Activated CD8-positive, alpha-beta memory T cell treated with anti-CD3 and anti-CD28 coated beads for 1 hour (primary cell): ENCODE data around the gene CELSR1.

Experiments
- DNase-seq, 2 donors: peaks; one replicate each; pipeline ENCODE4 v3.0.0-alpha.2; 2020; ENCODE audit warnings: low read depth in 1 of 2; ENCODE audit errors: extremely low read depth in 1 of 2

Gene CELSR1

DNA sequence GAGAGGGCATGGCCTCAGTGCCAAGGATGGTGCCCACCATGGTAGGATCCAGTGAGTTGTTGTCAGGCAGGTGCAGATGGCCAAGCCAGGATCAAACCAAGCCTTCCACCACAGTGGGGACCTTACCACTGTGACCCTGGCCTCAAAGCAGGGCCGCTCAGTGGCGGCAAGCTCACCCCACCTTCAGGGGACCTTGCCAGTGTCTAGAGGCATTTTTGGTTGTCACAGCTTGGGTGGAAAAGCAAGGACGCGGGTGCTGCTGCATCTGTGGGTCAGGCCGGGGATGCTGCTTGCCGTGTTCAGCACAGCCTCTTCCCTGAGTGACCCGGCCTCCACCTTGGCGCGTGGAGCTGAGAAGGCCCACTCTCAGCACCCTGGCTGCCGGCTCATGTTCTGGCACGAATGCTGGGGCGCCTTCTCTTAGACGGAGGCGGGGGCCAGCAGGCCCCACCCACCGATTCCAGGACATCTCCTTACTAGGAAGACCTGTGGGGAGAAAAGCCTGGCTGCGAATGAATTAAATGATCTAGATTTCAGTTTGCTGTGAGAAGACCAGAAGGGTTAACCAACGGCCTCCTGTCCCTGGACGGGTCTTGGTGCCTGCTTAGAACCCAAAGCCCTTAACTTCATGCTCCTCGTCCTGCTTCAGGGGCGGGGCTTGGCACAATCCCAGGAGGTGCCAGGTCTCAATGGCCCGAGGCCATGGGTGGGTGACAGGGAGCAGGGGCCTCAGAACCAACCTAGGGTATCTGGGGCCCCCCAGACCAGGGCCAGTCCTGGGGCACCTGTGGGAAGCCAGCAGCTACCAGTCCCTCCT, 183.0 kb downstream of the CELSR1 start:
- DNase-seq, result no peak

DNA sequence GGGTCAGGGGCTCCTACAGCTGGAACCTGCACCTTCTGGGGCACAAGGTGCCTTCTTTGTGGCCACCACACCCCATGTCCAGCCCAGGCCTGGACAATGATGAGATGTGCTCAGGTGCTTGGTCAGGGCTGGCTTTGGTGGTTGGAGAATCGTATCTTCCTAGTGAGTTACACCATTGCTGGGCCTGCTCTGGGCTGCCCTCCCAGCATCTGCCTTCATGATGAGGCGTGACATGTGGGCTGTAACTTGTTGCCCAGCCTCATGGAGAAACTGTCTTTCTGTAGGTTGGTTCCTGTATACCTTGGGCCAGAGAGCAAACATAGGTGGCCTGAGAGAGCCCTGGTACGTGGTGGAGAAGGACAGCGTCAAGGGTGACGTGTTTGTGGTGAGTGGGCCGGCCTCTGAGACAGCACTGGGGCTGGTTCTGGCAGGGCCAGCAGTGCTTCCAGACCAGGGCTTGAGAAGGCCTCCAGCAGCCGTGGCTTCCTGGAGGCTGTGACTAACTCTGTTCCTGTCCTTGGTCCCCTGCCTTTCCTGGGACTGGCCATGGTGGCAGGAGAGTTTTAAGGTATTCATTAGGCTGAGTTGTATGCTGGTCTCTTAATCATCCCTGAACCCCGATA, 183.8 kb downstream of the CELSR1 start:
- DNase-seq, result no peak

DNA sequence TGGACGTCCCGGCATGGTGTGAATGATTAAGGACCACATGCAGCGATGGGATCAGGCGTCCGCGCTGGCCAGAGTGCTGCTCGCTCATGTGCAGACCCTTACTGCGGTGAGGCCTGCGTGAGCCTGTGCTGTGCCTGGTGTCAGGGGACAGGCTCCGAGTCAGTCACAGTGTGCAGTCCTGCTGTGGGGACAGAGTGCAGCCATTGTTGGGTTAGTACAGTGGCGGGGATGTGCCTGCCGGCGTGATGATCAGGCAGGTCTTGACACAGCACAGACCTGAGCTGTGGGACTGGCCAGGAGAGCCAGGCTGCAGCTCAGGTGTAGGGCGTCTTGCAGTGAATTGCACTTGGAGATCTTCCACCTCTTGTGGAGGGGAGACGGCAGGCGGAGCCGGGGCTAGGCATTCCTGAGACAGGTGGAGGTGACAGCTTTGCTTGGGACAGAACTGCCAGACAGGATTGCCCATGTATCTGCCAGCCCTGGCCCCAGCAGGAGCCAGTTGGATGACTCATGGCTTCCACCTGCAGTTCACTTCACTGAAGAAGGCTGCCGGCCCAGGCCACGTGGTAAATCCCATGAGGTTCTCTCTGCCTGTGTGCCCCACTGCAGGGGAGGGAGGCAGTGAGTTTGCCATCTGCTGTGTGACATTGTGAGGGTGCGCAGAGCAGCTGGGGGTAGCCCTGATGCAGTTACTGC, 184.6 kb downstream of the CELSR1 start:
- DNase-seq, result no peak

DNA sequence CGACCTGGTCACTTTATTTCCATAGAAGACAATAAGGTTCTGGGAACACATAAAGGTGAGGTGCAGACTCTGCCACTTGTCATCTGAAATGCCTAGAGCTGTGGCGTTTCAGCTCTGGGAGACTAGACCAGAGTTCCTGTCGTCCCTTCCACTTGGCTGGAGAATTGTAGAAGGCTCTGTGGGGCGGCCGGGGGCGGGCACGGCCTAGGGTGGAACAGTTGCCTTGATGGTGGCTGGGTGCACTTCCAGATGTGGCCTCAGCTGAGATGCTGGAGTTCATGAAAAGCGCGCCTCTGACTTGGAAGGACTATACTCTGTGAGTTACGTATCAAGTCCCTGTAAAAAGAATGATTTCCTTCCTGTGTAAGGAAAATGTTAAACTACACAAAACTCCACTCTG, 185.1 kb downstream of the CELSR1 start:
- no peak for DNase-seq

DNA sequence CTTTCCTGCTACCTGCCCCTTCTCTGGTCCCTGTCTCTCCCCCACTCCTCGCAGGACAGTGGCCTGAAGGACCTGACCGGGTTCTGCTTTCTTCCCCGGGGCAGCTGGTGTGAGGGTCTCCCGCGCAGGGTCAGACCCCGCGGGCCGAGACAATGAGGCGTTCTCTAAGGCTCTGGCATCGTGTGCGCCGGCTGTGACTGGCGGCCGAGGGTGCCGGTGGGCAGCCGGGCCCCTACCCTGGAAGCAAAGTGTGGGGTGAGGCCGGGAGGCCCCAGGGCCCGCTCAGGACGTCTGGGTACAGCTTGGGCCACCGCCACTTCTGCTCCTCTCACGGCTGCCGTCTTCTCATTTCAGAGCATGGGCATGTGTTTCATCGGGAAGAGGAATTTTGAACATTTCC, 185.7 kb downstream of the CELSR1 start:
- no peak for DNase-seq

DNA sequence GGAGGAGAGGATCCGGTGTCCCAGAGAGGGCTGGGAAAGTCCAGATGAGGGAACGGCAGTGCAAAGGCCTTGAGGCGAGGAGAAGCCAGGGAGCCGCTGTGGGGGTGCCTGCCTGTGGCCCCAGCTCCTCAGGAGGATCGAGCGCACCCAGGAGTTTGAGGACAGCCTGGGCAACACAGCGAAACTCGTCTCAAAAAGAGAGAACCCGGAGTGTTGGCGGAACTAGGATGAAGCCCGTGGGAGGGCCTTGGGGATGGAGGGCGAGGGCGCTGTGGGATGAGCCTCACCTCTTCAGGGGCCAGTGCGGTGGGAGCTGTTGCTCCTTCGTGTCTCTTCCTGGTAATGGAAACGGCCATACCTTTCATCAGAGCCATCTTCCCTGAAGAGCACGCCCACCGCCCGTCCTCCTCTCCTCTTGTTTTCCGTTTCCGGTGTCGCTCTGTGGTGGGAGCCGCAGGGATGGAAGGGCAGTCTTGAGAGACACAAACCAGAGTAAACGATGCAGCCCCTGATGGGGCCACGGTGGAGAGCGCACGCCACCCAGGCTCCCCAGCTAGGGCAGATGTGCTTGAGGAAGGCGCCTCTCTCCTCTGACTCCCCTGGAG, 186.2 kb downstream of the CELSR1 start:
- DNase-seq, result no peak

DNA sequence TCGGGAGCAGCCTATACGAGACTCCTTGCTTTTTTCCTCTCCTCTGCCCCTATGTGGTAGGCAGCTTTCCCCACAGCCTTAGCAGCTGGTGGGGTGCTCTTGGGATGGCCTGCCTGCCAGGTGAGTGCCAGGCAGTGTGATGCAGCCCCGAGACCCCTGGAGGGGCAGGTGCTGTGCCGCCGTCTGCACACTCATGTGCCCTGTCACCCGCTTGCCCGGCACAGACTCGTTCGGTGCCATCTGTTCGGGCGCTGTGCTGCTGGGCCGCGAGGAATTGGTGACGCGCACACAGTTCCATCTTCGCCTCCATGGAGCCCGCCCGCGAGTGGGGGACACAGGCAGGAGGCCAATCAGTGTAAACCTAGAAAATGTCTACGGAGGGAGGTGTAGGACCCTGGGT, 186.8 kb downstream of the CELSR1 start:
- no peak for DNase-seq

DNA sequence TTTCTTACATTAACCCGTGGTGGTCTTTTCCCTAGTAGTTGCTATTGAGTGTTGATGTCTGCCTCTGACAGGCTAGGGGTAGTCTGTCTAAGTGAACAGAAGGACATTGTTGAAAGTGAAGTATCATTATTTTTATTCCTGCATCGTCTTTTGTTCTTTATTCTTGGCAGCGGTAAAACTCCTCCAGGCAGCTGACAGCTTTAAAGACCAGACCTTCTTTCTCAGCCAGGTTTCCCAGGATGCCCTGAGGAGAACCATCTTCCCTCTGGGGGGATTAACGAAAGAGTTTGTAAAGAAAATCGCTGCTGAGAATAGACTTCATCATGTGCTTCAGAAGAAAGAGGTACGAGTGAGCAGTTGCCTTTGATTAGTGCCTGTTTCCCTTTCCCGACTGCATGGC, 187.3 kb downstream of the CELSR1 start:
- no peak for DNase-seq

DNA sequence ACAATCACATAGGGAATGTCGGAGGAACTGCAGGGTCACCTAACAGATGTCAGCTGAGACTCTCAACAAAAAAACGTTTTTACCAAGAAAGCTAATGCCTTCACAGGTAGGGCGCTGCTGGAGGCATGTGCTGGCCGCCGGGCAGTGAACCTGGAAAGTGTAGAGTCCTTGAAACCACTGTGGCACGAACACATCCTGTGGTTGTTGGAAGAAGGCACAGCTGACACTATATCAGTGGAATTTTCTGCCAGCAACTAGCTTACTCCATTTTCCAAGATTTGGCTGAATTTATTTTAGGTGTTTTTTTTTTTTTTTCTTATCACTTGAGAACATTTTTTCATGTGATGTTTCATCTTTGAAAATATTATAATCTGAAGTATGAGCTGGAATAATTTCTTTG, 187.7 kb downstream of the CELSR1 start:
- no peak for DNase-seq

DNA sequence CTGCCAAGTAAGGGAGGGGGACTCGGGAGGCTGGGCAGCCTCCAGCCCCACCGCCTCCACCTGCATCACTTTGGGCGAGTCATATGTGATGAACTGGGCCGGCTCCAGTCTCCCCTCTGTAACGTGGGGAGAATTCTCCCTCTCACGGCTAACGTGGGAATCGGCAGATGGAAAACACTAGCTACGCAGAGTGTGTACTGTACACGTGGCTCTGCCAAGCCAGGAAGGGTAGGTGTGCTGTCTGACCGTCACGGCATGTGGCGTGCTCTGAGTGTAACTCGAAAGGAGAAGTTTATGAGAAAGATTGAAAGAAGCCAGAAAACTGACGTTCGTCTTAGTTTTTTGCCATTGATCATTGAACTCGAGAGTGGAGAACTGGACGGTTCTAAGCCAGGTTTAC, 188.2 kb downstream of the CELSR1 start:
- DNase-seq, result no peak

DNA sequence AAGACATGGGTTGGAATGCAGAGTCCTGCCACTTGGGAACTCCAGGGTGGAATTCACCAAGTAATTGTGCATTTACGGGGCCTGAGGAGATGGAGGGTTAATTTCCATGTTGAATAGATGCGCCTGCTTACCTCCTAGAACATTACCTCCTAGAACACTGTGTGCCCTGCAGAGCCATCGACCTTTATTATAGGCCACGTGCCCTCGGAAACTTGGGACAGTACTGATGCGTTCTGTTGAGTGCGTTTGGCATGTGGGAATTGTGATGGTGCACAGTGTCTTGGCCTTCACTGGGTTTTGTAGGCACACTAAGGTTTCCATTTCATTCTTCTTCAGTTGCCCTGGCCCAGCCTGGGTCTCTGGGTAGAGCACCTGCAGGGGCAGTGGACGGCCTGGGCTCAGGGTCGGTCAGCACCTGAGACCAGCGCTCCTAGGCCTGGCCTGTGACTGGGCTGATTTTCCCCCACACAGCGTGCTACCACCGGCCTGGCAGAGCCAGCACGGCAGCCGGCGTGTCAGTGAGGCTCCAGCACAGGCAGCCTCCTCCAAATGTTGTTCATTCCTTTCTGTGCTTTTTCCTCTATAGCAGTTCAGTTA, 189.2 kb downstream of the CELSR1 start:
- no peak for DNase-seq

DNA sequence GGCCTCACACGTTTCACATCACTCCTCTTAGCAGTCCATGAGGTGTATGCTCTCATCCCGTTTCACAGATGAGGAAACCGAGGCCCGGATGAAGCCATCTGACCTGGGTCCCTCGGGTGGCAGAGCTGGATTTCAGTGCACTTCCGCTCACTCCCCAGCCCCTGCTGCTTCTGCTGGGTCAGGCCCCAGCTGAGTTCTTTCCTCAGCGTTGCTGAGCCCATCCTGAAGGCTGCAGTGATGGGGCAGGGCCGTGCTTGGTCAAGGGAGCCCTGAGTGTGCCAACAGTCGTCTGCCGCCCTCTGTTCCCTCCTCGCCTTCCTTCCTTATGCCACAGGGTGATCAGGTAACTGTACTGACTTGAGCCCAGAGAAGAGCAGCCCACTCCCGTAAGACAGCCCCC, 189.8 kb downstream of the CELSR1 start:
- no peak for DNase-seq

DNA sequence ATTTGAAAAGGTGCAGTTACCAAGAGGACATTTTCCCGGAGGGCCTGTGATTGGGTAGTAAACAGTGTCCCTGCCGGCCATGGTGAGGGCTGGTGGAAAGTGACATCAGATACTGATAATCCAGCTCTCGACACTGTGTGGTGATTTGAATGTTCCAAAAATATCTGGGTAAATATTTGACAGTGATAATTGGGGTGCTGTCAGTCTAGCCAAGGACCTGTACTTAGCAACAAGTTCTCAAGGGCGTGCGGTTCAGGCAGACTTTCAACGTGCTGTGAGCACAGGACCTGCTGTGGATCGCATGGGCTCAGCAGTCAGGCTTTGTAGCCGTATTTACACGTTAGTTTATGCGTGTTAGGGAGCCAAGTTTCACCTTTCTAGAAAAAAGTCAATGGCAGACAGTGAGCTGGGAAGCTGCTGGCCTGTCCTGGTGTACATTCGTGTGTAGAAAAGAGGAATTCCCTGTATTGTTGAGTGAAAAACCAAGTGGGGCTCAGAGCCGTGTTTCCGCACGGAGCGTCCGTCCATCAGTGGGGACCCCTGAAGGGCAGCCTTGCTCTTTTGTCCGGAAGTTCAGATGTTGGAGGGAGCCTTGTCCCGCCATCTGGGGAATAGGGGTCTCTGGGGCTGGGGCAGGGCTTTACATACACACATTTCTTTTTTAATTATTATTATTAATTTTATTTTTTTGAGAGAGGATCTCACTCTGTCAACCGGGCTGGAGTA, 190.6 kb downstream of the CELSR1 start:
- DNase-seq, result no peak

DNA sequence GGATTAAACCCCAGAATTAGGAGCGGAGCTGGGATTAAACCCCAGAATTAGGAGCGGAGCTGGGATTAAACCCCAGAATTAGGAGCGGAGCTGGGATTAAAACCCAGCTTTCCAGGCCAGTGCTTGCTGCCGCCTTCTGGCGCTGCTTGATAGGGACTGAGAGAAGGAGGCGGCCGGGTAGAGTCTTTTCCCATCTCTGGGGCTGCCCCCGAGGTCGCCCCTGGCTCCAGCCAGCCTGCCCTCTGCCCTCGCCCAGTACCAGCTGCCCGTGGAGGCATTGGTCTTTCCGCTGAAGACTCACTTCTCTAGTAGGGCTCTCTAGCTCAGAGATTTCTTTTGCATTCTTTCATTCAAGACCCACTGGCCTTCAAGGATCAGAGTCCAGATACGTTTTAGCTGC, 196.7 kb downstream of the CELSR1 start:
- no peak for DNase-seq

DNA sequence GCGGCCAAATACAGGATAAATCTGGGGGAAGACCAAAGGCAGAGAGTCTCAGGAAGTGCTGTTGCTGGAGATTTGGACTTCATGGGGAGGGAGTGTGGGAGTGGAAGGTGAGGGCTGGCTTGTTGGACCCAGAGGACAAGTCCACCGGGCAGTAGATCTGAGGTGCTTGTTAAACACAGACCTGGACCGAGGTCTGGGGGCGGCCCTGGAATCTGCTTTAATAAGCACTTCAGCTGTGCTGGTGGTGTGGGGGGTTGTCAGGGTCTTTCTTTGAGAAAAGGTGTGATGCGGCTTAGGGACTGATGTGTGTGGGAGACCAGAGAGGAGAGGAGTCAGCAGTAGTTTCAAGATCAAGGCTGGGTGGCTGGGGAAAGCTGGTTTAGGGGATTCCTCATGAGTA, 197.5 kb downstream of the CELSR1 start:
- no peak for DNase-seq

DNA sequence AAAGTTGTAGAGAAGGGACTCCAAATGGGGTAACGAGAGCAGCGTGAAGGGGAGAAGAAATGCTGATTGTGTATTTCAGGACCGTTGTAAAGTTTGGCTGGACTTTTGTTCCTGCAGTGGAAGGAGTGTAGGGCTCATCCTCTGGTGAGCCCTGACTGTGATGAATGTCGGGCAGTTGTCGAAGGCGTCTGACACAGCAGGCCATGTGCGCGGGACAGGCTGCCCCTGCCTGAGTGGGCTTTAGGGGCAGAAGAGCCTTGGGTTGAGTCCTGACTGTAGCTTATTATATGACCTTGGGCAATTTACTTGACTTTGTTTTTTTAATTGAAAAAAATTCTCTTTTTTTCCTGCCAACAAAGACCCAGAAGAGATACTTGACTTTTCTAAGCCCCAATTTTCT, 198.8 kb downstream of the CELSR1 start:
- DNase-seq, result no peak

DNA sequence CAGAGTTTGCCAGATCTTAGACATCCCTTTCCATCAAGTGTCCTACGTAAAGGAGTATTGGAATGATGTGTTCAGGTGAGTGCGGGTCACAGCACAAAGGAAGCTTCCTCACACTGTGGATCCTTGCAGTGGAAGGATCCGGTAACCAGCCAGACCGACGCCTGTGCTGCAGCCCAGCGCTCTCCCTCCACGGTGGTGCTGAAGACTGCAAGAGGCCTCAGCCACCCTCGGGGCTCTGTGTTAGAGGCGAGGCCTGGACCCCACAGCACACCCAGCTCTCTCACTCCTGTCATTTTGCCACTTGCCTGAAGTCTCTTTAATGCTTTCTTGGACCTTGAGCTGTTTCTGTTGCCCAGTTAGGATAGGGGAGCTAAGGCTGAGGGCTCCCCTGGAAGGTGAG, 199.6 kb downstream of the CELSR1 start:
- DNase-seq, result no peak

DNA sequence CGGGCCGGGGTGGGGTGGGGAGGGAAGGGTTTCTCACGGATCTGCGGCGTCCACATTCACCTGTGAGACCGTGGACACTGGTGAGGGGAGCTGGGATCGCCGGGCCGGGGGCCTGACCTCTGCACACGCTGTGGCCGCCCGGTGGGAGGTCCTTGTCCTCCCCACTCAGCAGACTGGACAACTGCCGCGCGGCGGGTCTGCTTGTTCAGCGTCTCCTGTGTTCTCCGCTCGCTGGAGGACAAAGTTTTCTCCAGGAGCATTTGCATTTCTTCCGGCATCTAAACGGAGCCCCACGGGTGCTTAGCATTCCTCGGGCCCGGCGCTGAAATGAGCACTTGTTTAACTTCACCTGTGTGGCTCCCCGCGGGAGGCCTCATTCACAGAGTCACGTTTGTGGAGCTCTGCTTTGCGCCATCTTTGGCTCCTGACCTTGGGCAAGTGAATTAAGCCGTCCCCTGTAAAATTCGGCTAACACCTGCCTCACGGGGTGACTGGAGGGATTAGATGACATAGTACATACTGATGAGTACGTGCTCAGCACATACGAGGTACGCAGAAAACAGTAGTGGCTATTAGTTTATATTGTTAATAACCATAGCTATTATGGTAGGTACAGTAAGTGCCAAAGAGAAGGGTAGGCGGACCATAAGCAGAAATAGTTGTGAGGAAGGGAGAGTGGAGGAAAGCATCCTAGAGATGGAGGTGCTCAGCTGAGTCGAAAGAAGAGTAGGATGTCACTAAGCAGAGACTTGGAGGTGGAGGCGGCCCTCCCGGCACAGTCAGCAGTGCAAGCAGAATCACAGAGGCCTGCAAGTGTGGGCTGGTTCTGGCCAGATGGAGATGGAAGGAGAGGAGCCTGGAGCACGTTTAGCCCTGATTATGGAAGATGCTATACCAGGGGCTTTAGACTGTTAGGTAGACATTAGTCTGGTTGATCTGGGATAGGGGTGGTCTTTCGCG, 201.0 kb downstream of the CELSR1 start:
- DNase-seq, result no peak
